Liver (tissue), 9 donors: ENCODE measurements around the gene MT3. TPM values are rescaled to one million over a fixed set of nuclear protein-coding genes. Genes with fewer than 3 reads are reported as not detected.

Experiments
- DNase-seq: peaks from one replicate; pipeline ENCODE4 v3.0.0-alpha.2; 2017; ENCODE audit warnings: low spot score
- H3K27ac ChIP-seq, 2 donors: one replicate each; pipeline ENCODE4 v1.7.0; 2013; ENCODE audit warnings: inconsistent platforms in 2 of 2, low read length in 2 of 2, control low read depth in 1 of 2, low read depth in 1 of 2, mild to moderate bottlenecking in 1 of 2
- H3K27me3 ChIP-seq, 4 donors: one replicate each; pipeline versions ENCODE4 v1.6.1 to v1.7.0; 2013; ENCODE audit warnings: low read length in 3 of 4, inconsistent platforms in 1 of 4, mild to moderate bottlenecking in 1 of 4, moderate library complexity in 1 of 4; ENCODE audit not compliant: control insufficient read depth in 4 of 4, insufficient read depth in 4 of 4
- H3K36me3 ChIP-seq, 4 donors: one replicate each; pipeline versions ENCODE4 v1.6.1 to v1.7.0; 2013; ENCODE audit warnings: low read length in 3 of 4, mild to moderate bottlenecking in 3 of 4, low read depth in 1 of 4, moderate library complexity in 1 of 4; ENCODE audit not compliant: control insufficient read depth in 4 of 4, insufficient read depth in 3 of 4
- H3K4me1 ChIP-seq, 4 donors: one replicate each; pipeline versions ENCODE4 v1.6.1 to v1.7.0; 2013; ENCODE audit warnings: low read length in 3 of 4, mild to moderate bottlenecking in 3 of 4, moderate library complexity in 1 of 4; ENCODE audit not compliant: control insufficient read depth in 4 of 4, insufficient read depth in 4 of 4
- H3K4me3 ChIP-seq, 3 donors: one replicate each; pipeline versions ENCODE4 v1.6.1 to v1.7.0; 2013; ENCODE audit warnings: low read length in 3 of 3, control low read depth in 1 of 3, low read depth in 1 of 3, mild to moderate bottlenecking in 1 of 3
- H3K9ac ChIP-seq, 2 donors: one replicate each; pipeline ENCODE4 v1.7.0; 2013; ENCODE audit warnings: low read length in 2 of 2, mild to moderate bottlenecking in 2 of 2, moderate library complexity in 2 of 2, control low read depth in 1 of 2, low read depth in 1 of 2
- H3K9me3 ChIP-seq, 4 donors: one replicate each; pipeline versions ENCODE4 v1.6.1 to v1.7.0; 2013; ENCODE audit warnings: low read length in 3 of 4; ENCODE audit not compliant: control insufficient read depth in 4 of 4
- EGR1 ChIP-seq, 2 donors: IDR thresholded peaks; 2 replicates each; pipeline ENCODE4 v1.6.1; 2016 to 2018; ENCODE audit warnings: antibody characterized with exemption in 2 of 2, low read depth in 2 of 2
- FOXA1 ChIP-seq: IDR thresholded peaks from 2 replicates; pipeline ENCODE4 v1.6.1; 2016; ENCODE audit warnings: antibody characterized with exemption
- GABPA ChIP-seq, 2 donors: IDR thresholded peaks in 1 of 2; conservative IDR thresholded peaks in 1 of 2; 2 replicates each; pipeline ENCODE4 v1.6.1; 2016; ENCODE audit warnings: antibody characterized with exemption in 2 of 2, mild to moderate bottlenecking in 1 of 2, moderate library complexity in 1 of 2
- HNF4A ChIP-seq, 2 donors: conservative IDR thresholded peaks; 2 replicates each; pipeline ENCODE4 v1.6.1; 2016; ENCODE audit warnings: antibody characterized with exemption in 2 of 2, mild to moderate bottlenecking in 2 of 2
- JUND ChIP-seq, 2 donors: IDR thresholded peaks; 2 replicates each; pipeline ENCODE4 v1.6.1; 2016; ENCODE audit warnings: antibody characterized with exemption in 2 of 2
- NR2F2 ChIP-seq: IDR thresholded peaks from 2 replicates; pipeline ENCODE4 v1.6.1; 2016; ENCODE audit warnings: antibody characterized with exemption
- RAD21 ChIP-seq, 2 donors: IDR thresholded peaks; 2 replicates each; pipeline ENCODE4 v1.6.1; 2016; ENCODE audit warnings: antibody characterized with exemption in 2 of 2, mild to moderate bottlenecking in 2 of 2
- RXRA ChIP-seq, 2 donors: IDR thresholded peaks; 2 replicates each; pipeline ENCODE4 v1.6.1; 2017 to 2018; ENCODE audit warnings: antibody characterized with exemption in 2 of 2, mild to moderate bottlenecking in 1 of 2
- YY1 ChIP-seq: IDR thresholded peaks from 2 replicates; pipeline ENCODE4 v1.6.1; 2016; ENCODE audit warnings: antibody characterized with exemption, mild to moderate bottlenecking
- WGBS: extraction: QIAGEN DNeasy Blood & Tissue Kit; methylation state at CpG from one replicate; pipeline ENCODE4 v1.1.7; 2013; 5-methylcytosine and 5-hydroxymethylcytosine counted together
- polyA plus RNA-seq, 2 donors: library from polyadenylated mRNA; stranded (reverse) in 1 of 2; unstranded in 1 of 2; fragments of 200-250 nt in 1 of 2; fragments of >200 nt in 1 of 2; fragmentation: Nextera tagmentation in 1 of 2; extraction: Ambion mirVana in 1 of 2; gene quantifications; one replicate each; pipeline versions ENCODE4 v1.2.1 to v1.2.3, GENCODE V29; 2013 to 2015
- total RNA-seq, 2 donors: library from RNA; depleted of rRNA; stranded (reverse); fragments of >200 nt; gene quantifications; one replicate each; pipeline ENCODE4 v1.2.3, GENCODE V29; 2014
- TF ChIP-seq, protein P1 (sequence below): fragments of 150-350 bp; IDR thresholded peaks from 2 replicates; pipeline ENCODE4 v1.5.1; 2017; ENCODE audit warnings: improper control_type of control experiment, low read depth, low read length; ENCODE audit not compliant: missing input control
- TF ChIP-seq, protein P2 (sequence below): IDR thresholded peaks from 2 replicates; pipeline ENCODE4 v1.6.1; 2016; ENCODE audit warnings: antibody characterized with exemption
- TF ChIP-seq, protein P3 (sequence below): IDR thresholded peaks from 2 replicates; pipeline ENCODE4 v1.6.1; 2016; ENCODE audit warnings: antibody characterized with exemption
- donor health status: healthy.
- donor health status: healthy.
- donor health status: healthy.
- donor health status: healthy.
- donor health status: healthy.

Gene MT3
- total and polyA plus RNA-seq, 4 donors, result not detected

DNA sequence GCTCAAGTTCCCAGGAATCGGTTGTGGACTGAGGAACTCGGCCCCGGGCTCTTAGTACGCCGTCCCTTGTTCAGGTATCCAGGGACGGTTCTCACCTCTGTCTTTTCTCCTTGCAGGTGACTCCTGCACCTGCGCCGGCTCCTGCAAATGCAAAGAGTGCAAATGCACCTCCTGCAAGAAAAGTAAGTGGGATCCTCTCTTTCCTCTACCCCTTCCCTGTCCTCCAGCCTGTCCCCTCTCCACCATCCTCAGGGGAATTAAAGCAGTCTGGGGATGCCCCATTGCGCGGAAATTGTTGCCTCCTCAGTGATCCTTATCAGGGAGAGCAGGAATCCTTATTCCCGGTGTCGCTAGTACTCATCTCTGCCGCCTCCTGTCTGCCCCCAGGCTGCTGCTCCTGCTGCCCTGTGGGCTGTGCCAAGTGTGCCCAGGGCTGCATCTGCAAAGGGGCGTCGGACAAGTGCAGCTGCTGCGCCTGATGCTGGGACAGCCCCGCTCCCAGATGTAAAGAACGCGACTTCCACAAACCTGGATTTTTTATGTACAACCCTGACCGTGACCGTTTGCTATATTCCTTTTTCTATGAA, 19.6 kb downstream of the MT3 start:
- Histone ChIP-seq H3K4me3 (peak overlapping the region; percentile 68 to 90 (median 88)), H3K9ac (peak overlapping the region; percentile 79 to 98), H3K27ac (peak overlapping the region; percentile 98 to 99), H3K27me3 (no peaks in the 10 kb centered on the region), H3K4me1 (peaks cover 6 to 37% (median 13%) of the 10 kb centered on the region in 4 donors), H3K9me3 (no peaks in the 10 kb centered on the region), H3K36me3 (no peaks in the 10 kb centered on the region)
- under 1% methylated on average over 21 of the region's 21 CpGs for WGBS
- TF ChIP-seq EGR1 (IDR thresholded peaks at IDR 0.05; ENCODE audit: low read depth in 2 of 2) (no peak), YY1 (no peak)
- TF ChIP-seq, protein P1, sequence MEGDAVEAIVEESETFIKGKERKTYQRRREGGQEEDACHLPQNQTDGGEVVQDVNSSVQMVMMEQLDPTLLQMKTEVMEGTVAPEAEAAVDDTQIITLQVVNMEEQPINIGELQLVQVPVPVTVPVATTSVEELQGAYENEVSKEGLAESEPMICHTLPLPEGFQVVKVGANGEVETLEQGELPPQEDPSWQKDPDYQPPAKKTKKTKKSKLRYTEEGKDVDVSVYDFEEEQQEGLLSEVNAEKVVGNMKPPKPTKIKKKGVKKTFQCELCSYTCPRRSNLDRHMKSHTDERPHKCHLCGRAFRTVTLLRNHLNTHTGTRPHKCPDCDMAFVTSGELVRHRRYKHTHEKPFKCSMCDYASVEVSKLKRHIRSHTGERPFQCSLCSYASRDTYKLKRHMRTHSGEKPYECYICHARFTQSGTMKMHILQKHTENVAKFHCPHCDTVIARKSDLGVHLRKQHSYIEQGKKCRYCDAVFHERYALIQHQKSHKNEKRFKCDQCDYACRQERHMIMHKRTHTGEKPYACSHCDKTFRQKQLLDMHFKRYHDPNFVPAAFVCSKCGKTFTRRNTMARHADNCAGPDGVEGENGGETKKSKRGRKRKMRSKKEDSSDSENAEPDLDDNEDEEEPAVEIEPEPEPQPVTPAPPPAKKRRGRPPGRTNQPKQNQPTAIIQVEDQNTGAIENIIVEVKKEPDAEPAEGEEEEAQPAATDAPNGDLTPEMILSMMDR, result no peak
- no peak for DNase-seq

DNA sequence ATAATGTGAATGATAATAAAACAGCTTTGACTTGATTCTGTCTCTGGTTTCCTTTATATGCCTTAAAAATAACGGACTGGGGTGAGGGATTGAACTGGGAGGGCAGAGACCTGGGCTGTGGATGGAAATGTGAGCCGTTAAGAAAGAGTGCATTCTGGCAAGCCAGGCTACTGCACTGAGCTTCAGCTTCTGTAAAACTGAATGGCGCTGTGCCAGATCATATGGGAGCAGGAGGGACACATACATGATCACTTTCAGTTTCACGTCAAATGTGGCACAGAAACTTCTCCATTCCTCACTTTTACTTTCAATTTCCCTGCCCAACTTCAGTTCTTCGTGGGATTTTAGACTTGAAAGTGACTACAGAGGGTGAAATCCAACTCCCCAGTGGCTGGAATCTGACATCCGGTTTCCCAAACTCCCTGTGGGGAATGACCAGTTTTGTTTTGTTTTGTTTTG, 20.2 kb downstream of the MT3 start:
- Histone ChIP-seq H3K4me3 (peak overlapping the region; percentile 68 to 90 (median 88)), H3K36me3 (no peaks in the 10 kb centered on the region), H3K4me1 (peaks cover 6 to 37% (median 13%) of the 10 kb centered on the region in 4 donors), H3K27ac (peak overlapping the region; percentile 98 to 99), H3K27me3 (no peaks in the 10 kb centered on the region), H3K9ac (peak overlapping the region; percentile 79 to 98), H3K9me3 (no peaks in the 10 kb centered on the region)
- WGBS, result 0% methylated on average over 6 of the region's 6 CpGs
- peak; percentile 7 to 42 for TF ChIP-seq HNF4A (conservative IDR thresholded peaks at IDR 0.05)
- TF ChIP-seq, protein P2, sequence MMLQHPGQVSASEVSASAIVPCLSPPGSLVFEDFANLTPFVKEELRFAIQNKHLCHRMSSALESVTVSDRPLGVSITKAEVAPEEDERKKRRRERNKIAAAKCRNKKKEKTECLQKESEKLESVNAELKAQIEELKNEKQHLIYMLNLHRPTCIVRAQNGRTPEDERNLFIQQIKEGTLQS, result peak; percentile 40
- TF ChIP-seq GABPA (IDR thresholded peaks at IDR 0.05 in 1 of 2, conservative IDR thresholded peaks at IDR 0.05 in 1 of 2), result peak in 1 of 2 donors; percentile 33
- TF ChIP-seq RXRA (IDR thresholded peaks at IDR 0.05), result peak; percentile 2 to 42
- TF ChIP-seq RAD21 (IDR thresholded peaks at IDR 0.05), result peak; percentile 15 to 31
- no peak for TF ChIP-seq NR2F2
- TF ChIP-seq, protein P3, sequence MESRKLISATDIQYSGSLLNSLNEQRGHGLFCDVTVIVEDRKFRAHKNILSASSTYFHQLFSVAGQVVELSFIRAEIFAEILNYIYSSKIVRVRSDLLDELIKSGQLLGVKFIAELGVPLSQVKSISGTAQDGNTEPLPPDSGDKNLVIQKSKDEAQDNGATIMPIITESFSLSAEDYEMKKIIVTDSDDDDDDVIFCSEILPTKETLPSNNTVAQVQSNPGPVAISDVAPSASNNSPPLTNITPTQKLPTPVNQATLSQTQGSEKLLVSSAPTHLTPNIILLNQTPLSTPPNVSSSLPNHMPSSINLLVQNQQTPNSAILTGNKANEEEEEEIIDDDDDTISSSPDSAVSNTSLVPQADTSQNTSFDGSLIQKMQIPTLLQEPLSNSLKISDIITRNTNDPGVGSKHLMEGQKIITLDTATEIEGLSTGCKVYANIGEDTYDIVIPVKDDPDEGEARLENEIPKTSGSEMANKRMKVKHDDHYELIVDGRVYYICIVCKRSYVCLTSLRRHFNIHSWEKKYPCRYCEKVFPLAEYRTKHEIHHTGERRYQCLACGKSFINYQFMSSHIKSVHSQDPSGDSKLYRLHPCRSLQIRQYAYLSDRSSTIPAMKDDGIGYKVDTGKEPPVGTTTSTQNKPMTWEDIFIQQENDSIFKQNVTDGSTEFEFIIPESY, result peak; percentile 30
- peak in 1 of 2 donors; percentile 85 for TF ChIP-seq JUND (IDR thresholded peaks at IDR 0.05)
- no peak for TF ChIP-seq FOXA1
- TF ChIP-seq EGR1 (IDR thresholded peaks at IDR 0.05; ENCODE audit: low read depth in 2 of 2), result no peak
- peak; percentile 68 for DNase-seq

DNA sequence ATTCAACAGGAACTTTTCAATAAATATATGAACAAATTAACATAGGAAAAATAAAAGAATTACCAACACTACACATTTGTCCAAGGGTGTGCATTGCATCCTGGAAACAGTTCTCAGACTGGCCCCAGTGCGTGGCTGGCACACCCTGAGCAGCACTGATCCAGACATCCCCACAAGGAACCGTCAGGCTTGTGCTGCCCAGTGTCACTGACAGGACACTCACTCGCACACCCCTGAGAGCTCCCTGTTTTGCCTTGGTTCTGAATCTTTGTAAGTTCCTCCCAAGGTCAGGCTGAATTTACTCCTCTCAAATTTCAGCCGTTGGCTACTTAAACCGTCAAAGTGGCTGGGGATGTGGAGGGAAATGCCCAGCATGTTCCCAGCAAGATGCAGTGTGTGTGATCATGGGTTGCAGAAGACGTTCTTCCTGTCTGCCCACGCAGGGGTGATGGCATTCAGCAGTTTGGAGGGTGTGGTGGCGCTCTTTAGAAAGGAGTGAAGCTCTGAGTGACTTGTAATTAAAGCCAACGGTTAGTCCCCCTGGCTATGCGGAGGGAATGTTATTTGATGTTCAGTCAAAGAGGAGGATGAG, 20.8 kb downstream of the MT3 start:
- Histone ChIP-seq H3K36me3 (no peaks in the 10 kb centered on the region), H3K27ac (peak overlapping the region; percentile 98 to 99), H3K9me3 (no peaks in the 10 kb centered on the region), H3K27me3 (no peaks in the 10 kb centered on the region), H3K9ac (peak overlapping the region; percentile 84 to 98), H3K4me3 (peak overlapping the region; percentile 68 to 90 (median 88)), H3K4me1 (peaks cover 6 to 37% (median 13%) of the 10 kb centered on the region in 4 donors)
- WGBS, result 6% methylated on average over 10 of the region's 10 CpGs
- DNase-seq, result no peak
- TF ChIP-seq JUND (IDR thresholded peaks at IDR 0.05) (peak; percentile 22 to 57), HNF4A (conservative IDR thresholded peaks at IDR 0.05) (peak in 1 of 2 donors; percentile 2), EGR1 (IDR thresholded peaks at IDR 0.05; ENCODE audit: low read depth in 2 of 2) (peak; percentile 1 to 66), RAD21 (IDR thresholded peaks at IDR 0.05) (no peak)
- TF ChIP-seq, protein P3, result no peak
